Measurements from ENCODE around the gene TTC9C.
"Not testable (repeated sequence)": the region's sequence is repeated elsewhere in the genome, so short reads cannot be mapped to it uniquely, and the experiment has no call there.

TTC9C gene

GRCh38 chr11:62752994-62753735 lies 24.9 kb downstream of the TTC9C start:
- DNase-seq: no peak

DNA sequence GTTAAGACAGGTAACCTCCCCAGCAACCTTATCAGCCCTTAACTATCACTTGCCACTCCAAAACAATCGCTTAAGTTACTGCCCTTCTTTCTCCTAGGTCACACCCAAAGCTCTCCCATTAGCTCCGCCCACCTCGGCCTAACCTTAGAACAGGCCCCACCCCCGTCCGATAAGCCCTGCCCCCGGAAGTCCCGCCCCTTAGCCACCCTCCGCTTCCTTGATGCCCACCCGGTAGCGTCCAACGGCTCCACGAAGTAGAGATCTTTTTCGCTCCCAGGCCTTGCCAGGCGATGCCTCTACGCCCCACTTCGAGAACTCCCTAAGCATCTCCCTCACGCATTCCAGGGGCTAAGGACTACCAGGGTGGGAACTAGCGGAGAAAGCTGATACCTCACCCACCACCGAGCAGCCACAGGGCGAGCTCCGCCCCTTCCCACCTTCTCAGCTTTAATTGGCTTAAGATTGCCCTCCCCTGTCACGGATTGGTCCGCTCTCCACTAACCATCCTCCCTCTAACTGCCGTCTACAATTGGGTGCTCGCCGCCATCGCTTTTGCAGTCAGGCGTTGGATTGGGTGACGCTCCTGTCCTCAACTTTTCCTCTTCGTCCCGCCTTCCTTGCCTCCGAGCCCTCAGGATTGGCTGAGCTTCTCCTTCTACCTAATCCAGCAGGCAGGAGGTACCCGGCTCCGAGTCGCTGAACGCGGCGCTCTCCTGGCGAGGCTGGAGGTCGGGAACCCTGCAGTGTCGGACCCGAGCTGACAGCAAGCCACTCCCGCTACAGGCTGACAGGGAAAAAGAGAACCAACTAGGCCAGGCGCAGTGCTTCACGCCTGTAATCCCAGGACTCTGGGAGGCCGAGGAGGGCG lies 25.7 kb downstream of the TTC9C start, which contains the start of gene ZBTB3:
TSS of gene ZBTB3 (minus strand) at position 425 of the 868 bp plus-strand sequence. CDS start 496 bp downstream, outside the sequence.
- peak; percentile 100 for DNase-seq

- DNase-seq: no peak
Measured at GRCh38 chr11:62755086-62755615, 26.9 kb downstream of the TTC9C start.

GRCh38 chr11:62757846-62758788 lies 29.8 kb downstream of the TTC9C start:
- DNase-seq: no peak

- DNase-seq: not testable (repeated sequence)
Measured at GRCh38 chr11:62760867-62761227, 32.6 kb downstream of the TTC9C start.

DNA sequence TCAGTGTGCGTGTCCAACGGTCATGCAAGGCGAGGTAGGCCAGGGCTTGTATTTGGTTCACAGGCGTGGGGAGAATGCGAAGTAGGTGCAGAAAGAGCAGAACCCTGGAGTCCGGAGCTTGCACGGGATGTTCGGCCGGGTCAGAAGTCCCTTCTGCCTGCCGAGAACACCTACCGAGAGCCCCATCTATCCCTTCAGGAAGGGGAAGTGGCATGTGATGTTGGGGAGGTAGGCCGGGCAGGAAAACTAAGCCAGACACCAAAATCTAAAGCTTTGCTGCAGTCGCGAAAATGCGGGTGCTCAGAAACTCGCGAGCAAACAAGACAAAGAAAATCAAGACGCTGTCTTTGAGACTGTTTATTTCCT lies 42.5 kb downstream of the TTC9C start:
- DNase-seq: peak; percentile 69

DNA sequence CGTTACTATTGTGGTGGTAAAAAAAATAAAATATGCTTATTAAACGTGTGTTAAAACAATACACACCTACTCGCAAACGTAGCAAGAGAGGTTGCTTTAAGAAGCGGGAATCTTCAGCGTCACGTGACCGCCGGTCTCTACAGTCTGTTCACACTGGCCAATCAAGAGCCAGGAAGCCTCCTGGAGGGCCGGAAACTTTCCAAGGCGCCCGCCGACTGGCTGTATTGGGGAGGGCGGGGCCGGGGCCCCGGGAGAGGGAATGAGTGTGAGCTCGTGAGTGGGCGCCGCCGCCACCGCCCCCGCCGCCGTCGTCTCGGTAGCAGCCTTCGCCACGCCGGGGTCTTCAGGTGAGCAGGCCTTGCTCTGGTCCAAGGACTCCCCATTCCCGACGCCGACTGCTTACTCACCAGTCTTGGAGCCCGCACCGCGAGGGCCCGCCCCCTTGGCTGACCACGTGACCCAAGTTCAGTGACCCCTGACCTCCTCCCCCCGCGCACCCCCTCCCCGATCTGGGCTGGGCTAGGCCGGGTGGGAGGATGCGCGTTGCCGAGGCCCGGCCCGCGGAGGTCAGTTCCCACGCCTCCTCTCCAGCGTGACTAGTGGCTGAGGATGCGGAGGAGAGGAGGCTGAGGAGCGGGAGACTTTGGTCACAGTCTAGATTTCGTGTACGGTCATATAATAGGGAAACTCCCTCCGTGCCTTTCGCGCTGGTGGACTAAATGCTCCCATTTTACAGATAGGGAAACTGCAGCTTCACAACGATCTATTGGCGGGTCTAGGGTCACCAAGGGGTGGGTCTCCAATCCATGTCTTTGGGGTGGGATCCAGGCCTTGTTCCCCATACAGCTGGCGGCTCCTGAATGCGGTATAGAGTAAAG lies 43.1 kb downstream of the TTC9C start, which contains the start of gene TAF6L:
TSS of gene TAF6L (plus strand) at position 253 of the 878 bp plus-strand sequence. CDS start 4,388 bp downstream, outside the sequence.
- peak; percentile 98 for DNase-seq

DNA sequence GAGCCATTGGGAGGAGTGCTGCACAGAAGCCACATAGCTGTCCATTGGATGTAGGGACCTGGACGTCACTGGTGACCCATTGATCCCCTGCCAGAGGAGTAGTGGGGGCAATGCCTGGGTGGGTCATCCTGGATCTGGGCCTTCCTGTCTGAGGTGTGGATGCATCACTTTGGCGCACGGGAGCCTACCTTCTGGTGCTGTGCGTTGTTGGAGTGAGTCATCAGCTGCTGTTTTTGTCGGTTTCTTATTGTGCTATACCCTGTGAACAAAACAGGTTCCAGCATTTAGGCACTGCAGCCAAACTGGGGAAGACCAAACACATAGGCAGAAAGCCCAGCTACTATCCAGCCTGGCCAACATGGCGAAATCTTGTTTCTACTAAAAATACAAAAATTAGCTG lies 46.1 kb downstream of the TTC9C start:
- no peak for DNase-seq

- DNase-seq: no peak
Measured at GRCh38 chr11:62775646-62776045, 47.4 kb downstream of the TTC9C start.

- no peak for DNase-seq
Measured at GRCh38 chr11:62777389-62777788, 49.1 kb downstream of the TTC9C start.

DNA sequence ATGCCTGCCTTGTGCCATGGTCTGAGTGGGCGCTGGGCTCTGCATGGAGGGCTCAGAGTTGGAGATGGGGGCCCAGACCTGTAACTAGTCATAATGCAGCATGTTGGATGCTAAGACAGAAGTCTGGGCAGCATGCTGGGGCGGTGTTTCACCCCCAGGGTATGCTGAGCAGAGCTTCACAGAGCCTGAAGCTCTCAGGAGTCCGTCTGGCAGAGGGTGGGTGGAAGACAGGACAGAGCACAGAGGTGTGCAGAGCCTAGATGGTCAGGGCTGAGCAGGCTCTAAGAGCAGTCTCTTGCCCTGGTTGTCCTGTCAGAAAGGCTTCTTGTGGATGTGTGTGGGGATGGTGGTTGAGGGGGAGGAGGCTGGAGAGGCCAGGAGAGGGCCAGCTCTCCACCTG lies 50.2 kb downstream of the TTC9C start:
- no peak for DNase-seq

- no peak for DNase-seq
Measured at GRCh38 chr11:62782753-62783152, 54.5 kb downstream of the TTC9C start.

DNA sequence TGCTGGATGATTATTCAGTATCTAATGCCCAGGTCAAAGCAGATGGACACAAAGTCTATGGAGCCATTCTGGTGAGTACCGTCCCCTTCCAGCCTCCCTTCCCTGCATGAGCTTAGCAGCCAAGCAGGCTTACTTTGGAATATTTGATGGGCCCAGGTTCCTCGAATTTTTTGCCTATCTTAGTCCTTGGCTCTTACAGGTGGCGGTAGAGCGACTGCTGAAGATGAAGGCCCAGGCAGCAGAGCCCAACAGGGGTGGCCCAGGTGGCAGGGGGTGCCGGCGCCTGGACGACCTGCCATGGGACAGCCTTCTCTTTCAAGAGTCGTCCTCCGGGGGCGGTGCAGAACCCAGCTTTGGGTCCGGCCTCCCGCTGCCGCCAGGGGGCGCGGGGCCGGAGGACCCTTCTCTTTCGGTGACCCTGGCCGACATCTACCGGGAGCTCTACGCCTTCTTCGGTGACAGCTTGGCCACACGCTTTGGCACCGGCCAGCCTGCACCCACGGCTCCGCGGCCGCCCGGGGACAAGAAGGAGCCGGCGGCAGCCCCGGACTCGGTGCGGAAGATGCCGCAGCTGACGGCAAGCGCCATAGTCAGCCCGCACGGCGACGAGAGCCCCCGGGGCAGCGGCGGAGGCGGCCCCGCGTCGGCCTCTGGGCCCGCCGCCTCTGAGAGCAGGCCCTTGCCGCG lies 58.2 kb downstream of the TTC9C start:
- DNase-seq: peak; percentile 95

DNA sequence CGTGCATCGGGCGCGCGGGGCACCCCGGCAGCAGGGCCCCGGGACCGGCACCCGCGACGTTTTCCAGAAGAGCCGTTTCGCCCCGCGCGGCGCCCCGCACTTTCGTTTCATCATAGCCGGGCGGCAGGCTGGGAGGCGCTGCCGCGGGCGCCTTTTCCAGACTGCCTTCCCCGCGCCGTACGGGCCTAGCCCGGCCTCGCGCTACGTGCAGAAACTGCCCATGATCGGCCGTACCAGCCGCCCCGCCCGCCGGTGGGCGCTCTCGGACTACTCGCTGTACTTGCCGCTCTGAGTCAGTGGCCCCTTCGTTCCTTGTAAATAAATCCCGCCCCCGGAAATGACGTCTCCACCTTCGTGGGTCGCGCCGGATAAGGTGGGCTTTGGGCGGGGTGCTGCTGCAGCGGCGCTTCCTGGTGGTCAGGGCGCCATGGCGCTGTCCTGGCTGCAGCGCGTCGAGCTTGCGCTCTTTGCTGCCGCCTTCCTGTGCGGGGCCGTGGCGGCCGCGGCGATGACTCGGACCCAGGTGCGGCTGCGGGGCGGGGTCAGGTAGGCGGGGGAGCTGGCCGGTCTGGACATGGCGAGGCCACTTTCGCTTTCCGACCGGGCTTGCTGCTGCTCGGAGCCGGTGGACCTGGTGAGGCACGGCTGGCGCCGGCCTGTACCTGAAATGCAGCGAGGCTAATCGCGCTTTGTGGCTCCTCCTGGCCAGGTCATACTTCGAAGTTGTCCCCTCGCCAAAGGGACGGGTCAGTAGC lies 58.9 kb downstream of the TTC9C start, which contains the start of gene TMEM179B:
TSS of gene TMEM179B (plus strand) at position 398 of the 755 bp plus-strand sequence. CDS start at position 428, 30 bp downstream.
- DNase-seq: peak; percentile 100
